ENCODE data around the gene ACACB.

The ACACB gene

DNA sequence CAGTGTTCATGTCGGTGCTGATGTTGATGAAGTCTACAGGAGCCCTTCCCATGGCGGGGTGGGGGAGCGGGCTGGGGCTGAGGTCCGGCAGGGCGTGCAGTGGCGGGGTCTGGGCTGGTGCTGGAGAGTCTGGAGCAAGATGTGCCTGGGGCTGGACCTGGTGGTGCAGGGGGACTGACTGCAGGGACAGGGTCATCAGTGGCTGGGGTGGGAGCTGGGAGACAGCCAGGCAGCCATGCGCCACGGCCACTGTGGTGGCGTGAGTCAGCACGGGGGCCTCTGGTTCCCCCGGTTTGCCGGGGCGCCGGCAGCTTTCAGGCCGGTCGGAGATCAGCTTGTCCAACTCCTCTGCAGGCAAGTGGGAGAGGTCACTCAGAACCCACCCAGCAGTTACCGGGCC lies 165.1 kb downstream of the ACACB start:
- DNase-seq, result no peak

DNA sequence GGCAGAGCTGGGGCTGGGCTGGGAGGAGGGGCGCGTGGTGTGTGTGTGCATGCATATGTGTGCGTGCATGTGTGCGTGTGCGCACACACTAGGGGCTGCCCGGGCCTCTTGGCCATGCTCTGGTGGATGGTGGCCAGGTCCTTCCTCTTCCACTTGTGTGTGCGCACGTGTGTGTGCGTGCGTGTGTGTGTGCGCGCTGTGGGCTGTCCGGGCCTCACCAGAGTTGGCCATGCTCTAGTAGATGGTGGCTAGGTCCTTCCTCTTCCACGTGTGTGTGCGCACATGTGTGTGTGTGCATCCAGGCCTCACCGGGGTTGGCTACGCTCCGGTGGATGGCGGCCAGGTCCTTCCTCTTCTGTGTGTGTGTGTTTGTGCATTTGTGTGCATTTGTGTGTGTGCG lies 168.0 kb downstream of the ACACB start:
- no peak for DNase-seq

DNA sequence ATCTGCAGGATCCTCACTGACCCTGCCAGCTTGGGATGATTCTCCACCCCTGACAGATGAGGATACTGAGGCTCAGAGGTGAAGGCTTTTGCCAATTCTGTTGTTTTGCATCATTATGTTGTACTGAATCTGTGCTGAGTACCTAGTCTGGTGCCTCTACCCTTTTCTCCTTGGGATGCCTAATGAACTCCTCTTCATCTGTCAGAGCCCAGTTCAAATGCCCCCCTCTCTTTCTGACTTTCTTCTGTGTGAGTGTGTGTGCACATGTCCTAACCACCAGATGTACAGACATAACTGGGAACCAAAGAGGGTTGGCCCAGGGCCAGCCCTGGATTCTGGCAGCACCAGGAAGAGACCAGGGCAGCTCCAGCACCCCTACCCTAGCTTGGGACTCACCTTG lies 169.9 kb downstream of the ACACB start:
- DNase-seq, result no peak

DNA sequence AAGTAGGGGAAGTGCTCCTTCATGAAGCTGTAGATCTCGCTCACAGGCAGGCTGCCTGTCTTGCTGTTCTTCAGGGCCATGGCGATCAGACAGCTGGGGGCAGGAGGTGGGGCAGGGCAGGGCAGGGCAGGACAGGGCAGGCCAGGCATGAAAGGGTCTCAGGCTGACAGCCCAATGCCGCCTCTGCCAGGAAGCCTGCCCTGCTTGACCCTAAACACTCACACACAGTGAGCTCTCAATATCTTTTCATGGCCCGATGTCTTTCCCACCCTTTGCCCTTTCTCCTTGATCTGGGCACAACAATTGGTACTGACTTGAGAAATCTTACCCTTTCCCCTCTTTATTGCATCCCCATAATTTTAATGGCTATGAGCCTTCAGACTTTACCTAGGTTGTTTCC lies 170.3 kb downstream of the ACACB start:
- no peak for DNase-seq

DNA sequence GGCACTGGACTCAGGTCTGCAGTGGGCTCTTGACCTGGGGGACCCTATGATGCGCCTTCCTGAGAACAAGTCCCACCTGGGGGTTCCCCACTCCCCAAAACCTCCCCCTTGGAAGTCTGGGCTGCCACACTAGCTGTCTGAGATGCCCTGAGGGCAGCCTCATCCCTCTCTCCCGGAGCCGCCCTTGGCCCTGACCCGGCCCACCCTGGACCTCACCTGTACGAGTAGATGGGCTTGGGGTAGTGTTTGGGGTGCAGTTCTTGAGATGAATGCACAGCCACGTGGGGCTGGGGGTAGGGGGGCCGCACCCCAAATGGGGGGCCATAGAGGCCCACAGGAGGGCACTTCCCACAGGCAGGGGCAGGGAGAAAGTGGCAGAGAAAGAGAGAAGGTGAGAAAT lies 170.8 kb downstream of the ACACB start:
- no peak for DNase-seq

DNA sequence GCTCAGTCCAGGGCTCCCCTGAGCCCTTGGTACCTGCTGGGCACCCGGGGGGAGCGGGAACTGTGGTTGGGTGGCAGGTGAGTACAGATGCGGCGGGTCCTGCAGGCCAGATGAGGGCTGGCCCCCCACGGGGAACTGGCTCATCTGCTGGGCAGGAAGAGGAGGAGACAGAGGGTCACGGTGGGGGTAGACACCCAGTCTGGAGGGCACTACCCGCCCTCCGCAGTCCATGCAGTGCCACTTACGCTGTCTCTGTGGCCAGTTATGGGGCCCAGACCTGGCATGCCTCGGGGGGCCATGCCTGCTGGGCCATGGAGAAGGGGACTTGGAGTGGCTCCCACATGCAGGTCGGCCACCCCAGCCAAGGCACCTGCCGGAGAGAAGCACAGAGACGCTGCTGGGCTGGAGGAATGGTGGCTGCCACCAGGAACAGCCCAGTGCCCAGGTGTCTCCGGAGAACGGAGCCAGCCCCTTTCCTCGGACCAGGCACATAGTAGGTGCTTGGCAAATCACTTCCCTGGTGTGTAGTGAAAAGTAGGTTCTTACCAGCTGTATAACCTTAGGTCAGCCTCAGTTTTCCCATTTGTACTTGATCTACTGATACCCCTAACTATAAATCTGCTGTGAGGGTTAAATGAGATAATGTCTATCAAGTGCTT lies 171.6 kb downstream of the ACACB start:
- no peak for DNase-seq

DNA sequence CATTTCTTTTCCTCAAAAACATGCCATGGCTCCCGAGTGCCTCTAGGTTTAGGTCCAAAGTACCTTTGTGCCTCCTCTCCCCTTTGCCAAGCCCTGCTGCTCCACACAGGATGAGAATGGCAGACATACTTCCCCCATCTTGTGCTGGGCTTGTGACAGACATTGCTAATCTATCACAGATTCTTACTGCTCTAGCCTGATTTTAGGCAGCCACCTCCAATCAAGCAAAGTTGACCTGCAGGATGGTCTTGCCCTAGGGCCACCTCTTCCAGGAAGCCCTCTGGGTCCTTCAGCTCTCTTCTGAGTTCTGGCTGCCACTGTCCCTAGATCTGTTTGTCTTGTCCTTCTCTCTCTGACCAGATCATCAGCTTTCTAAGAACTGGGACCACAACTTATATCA lies 172.2 kb downstream of the ACACB start:
- no peak for DNase-seq

DNA sequence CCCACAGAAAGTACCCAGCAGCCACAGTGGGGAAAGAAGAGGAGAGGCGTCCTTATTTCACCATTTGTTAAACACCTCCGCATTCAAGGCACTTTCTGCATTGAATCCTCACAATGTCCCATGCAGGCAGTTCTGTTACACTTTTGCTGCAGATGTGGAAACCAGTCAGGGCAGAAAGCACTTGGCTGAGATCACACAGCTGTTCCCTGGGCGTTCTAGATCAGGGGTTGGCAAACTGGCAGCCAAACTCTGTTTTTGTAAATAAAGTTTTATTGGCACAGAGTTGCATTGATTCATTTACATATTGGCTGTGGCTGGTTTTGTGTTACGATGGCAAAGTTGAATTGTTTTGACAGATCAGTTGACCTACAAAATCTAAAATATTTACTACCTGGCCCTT lies 172.6 kb downstream of the ACACB start:
- no peak for DNase-seq

DNA sequence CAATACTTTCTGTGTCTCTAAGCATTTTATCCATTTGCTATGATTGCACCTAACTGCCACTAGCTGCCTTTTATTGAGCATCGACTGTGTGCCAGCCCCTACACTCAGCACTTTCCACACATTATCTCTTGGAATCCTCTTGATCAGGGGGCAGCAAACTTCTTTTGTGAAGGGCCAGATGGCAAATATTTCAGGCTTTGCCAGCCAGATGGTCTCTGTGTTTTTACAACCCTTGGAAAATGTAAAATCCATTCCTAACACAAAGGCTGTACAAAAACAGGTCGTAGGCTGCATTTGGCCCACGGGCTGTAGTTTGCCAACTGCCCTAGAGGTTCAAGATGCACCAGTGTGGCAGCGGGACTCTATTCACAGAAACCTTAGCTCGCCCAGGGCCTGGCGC lies 173.2 kb downstream of the ACACB start:
- DNase-seq, result no peak

DNA sequence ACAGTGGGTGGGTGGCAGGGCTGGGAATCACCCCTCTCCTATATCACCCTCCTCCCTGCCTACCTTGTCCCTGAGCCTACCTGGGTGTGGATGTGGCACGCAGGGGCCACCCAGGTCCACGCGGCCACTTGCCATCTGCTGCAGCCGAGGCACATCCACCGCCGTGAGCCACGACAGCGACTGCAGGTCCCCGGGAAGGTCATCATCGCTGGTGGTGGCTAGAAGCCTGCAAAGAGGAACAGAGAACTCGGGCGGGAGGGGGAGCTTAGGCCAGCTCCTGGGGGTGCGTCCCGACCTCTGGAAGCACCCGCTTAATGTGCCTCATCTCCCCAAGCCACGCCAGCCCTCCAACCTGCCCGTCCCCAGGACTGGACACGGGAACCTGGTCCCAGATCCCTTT lies 173.7 kb downstream of the ACACB start:
- DNase-seq, result no peak

DNA sequence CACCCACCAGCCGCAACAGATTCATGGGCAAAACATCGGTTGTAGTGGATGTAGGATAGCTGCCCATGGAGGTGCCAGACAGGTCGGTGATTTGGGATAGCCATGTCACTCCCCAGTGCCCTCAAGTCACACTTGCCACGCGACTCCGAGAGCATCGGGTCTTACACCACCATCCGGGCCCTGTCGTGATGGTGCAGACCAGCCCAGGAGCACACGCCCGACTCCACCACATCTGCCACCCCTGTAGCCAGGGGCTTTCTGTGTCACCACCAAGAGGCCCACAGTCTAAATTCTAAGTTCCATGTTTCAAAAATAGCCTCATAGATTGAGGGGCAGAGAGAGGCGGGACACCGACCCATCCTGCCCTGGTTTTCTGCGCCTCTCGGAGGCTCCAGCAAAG lies 174.7 kb downstream of the ACACB start:
- DNase-seq, result no peak

DNA sequence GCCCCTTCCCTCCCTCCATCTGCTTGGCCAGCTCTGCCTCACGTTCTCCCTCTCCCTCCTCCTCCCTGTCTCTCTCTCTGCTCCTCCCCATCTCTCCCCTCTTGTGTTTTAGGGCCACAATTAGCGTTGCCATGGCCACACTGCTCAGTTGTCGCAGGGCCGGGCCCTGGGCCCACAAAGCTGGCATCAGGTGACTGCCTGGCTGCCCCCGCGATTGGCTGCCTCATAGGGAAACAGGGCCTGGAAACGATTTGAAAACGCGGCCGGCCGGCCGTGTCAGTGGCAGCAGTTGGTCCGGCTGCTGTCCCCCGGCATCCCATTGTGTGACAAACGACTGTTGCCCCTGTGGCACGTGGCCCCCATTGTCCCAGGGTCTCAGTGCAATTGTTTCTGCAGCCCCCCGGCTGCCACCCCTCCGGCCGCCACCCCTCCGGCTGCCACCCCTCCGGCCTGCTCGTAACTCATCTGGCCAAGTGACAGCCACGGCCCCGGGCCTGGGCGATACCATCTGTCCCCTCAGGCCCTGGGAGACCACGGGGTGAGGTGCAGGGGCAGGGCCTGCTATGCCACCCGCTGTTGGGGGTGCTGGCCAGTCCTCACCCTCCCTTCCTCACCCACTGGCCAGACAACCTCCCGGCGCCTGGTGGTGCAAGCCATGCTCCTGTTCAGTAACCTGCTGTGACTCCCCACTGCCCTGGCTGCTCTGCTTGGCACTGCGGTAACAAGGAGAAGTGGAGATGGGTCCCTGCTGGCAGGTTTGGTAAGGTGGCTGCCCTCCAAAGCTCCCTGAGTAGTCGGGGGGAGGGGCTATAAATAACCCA lies 175.3 kb downstream of the ACACB start:
- no peak for DNase-seq

DNA sequence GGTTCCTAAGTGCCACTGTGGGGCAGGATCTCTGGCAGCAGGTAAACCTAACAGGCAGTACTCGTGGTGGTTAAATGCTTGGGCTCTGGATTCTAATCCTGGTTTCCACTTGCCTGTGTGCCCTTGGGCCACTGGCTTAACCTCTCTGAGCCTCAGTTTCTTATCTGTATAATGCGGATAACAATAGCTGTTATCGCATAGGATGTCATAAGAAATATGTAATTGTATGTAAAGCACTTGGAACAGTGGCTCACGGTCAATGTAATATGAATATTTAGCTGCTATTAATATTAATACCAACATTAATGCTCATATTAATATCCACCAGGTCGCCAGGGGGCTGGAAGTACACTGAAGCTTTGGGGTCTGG lies 175.9 kb downstream of the ACACB start:
- DNase-seq, result no peak

DNA sequence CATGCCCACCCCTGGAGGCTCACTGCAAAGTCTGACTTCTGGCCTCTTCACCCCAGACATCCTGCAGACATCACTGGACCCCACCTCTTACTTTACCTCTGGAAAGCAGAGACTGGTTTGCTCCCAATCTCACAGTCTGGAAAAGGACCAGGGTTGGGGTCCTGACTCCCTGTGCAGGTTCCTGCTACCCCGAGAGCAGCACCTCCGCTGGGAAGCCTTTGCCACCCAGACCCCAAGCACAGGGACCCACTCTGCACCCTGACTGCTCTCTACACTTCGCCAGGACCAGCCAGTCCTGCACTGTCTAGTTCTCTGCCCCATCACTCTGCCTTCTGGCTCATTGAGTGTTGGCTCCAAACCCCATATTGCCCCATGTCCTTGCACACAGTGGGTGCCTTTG lies 176.7 kb downstream of the ACACB start:
- DNase-seq, result no peak

DNA sequence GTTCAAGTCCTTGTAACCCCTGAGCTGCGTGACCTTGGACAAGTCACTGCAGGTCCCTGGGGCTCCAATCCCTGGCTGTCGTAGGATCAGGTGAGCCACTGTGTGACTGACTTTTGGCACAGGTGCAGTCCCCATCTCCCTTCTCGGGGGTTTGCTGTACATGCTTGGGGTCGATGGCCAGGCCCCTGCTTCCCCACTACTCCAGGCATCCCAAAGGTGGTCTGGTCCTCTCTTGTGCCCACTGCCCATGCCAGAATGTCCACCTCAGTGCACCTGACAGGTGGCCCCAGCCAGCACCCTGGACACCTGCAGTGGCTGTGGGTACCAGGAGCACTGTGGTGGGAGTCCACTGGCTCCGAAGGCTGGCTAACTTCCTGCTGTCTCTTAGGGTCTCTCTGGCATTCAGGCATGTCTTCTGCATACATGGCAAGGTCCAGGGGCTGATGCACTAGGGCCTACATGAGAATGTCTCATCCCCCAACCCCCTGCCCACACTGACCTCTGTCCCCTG lies 178.0 kb downstream of the ACACB start:
- no peak for DNase-seq

DNA sequence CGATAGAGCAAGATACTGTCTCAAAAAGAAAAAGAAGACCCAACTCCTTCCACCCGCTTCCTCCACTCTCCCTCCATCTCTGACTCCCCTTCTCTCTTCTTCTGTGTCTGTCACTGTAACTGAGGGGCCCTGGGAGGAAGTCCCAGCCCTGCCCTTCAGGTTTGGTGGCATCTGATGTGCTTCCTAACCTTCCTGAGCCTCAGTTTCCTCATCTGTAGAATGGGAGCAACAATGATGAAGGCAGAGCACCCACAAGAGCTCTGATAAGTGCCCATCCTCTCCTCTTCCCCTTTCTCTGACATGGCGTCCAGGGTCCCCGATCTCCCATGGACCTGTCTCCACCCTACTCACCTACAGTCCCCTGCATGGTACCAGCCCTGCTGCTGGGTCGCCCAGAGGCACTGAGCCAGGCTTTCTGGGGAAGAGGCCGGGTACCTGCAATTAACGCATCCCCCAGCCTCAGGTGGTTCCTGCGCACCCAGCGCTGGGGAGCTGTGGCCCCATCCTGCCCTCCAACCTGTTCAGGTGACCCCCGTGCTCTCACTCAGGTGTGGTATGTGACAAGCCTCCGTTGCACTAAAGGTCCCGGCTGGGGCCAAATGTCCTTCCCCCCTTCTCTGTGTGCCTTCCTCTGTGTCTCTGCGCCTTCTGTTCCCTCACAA lies 179.5 kb downstream of the ACACB start:
- DNase-seq, result no peak

DNA sequence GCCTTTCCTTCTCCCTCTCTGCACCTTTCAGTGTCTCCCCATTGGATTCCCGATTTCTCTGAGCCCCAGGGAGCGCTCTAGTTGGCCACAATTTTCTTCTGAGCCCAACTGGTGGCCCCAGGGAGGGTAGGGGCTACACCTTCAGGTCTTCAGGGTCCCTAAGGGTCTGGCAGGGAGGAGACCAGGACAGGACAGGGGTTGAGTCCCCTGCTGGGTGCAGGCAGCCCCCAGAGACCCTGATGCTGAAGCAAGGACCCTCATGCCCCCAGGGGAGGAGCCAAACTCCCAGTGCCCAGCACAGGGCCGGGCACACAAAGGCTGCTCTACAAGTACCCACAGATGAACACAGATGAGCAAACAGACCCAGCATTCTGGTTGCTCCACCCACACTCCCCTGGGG lies 180.0 kb downstream of the ACACB start:
- no peak for DNase-seq

DNA sequence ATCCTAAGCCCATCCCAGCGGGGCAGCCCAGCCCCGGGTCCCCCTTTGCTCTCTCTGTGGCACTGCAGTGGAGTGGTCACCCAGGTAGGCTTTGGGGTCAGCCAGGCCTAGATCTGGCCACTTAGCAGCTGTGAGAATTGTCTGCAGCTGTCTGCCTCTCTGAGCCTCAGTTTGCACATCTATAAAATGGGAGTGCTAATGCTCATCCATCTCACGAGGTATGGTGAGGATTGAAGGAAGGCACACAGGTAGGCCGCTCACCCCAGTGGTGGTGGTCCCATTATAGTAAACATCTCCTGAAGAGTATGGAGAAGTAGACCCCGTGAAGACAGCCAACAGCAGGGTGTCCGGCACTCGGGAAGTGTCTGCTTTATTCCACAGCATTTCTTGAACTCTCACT lies 183.5 kb downstream of the ACACB start:
- no peak for DNase-seq

DNA sequence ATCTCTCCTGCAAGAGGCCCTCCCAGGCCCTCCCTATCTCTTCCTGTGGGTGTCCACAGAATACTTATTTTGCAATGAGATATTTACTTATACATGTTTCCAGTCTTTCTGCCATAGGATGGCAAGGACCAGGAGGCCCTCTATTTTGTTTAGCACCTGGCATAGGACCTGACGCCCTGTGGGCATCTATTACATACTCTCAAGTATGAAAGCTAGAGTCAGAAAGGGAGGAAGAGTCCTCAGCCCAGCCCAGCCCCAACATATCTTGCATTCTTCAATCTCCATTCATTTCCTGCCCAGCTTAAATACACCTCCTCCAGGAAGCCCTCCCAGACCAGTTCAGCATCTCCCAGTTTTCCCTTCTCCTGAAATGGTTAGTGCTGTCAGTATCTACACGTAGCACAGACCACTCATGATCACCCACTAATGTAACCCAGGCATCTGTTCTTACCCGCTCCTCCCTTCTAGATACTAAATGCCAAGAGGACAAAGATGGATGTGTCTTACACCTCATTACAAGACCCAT lies 185.3 kb downstream of the ACACB start:
- no peak for DNase-seq

DNA sequence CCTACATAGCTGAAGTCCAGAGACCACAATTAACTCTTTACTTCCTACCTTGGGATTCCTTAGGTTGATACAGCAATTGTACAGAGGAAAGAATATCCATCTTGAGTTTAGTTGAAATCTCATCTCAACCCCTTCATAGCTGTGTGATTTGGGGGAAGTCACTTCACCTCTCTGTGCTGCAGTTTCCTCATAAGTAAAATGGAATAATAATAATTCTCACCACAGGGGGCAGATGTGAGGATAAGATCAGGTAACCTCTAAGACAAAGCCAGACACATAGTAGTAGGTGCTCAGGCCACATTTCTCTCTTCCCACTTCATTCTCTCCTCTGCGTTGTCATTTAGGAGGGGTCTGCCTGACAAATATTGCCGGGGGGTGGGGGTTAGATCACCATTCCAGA lies 186.0 kb downstream of the ACACB start:
- no peak for DNase-seq

DNA sequence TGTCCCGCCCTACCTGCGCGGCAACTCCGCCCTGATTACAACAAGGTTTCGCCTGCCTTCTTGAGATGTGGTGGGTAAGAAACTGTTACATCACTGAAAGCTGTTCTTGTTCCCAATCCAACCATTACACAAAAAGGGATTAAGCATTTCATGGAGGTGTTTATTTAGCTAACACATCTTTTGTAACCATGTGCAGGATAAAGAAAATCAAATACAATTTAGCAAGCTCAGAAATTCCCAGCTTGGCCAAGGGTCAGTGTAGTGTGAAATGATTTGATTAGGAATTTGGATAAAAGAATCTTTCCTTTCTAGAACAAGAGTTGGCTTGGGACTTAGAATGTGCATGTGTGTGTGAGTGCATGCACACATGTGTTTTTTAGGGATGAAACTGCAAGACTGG lies 186.4 kb downstream of the ACACB start:
- no peak for DNase-seq

DNA sequence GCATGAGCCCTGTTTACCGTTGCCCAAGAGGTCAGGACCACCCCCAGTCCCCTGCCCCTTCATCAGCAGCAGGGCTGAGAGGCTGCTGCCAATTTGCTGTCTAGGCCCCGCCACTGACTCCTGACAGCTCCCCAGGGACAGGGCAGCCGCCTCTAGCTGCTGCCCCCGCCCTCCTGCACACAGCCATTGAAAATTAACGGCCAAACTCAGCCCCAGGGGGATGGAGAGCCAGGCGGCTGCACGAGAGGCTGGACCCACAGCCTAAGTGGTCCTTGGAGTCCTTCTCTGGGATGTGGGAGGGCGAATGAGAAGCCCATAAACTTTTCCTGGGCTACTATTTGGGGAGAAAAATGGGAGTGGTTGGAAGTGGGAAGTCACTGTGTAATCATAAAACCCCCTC lies 188.1 kb downstream of the ACACB start:
- no peak for DNase-seq

DNA sequence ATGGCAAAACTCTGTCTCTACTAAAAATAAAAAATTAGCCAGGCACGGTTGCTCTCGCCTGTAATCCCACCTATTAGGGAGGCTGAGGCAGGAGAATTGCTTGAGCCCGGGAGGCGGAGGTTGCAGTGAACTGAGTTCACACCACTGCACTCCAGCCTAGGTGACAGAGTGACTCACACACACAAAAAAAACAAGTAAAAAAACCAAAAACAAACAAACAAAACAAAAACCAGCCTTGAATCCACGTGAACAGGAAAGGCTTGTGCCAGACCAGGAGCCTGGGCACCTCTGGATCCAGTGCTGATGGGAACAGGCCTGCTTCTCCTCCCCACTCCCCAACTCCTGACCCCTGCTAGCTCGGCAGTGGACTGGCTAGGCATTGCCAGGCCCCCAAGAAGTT lies 189.2 kb downstream of the ACACB start:
- DNase-seq, result no peak

DNA sequence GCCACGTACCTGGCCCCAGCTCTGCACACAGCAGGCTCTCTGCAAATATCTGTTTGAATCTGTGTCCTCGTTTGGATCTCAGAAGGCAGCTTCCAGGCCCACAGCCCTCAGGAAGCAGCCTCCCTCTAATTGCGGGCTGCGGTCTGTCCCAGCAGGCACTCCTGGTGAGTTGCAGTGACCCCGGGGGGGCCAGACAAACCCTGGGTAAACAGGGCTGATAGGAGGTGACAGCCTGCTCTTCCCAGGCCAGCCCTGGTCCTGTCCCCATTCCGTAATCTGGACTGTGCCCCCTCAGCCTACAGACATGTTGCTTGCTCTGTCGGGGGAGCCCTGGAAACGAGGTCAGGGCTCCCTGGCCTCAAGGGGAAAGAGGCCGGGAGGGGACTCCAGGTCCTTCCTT lies 190.7 kb downstream of the ACACB start:
- DNase-seq, result no peak

Data from stimulated activated CD4-positive, alpha-beta T cell treated with anti-CD3 and anti-CD28 coated beads, Interleukin-1b, Interleukin-23, amount 100 ng/mL, for 48 hours (primary cell).